ENCODE data around the gene GRID1.

The GRID1 gene

DNA sequence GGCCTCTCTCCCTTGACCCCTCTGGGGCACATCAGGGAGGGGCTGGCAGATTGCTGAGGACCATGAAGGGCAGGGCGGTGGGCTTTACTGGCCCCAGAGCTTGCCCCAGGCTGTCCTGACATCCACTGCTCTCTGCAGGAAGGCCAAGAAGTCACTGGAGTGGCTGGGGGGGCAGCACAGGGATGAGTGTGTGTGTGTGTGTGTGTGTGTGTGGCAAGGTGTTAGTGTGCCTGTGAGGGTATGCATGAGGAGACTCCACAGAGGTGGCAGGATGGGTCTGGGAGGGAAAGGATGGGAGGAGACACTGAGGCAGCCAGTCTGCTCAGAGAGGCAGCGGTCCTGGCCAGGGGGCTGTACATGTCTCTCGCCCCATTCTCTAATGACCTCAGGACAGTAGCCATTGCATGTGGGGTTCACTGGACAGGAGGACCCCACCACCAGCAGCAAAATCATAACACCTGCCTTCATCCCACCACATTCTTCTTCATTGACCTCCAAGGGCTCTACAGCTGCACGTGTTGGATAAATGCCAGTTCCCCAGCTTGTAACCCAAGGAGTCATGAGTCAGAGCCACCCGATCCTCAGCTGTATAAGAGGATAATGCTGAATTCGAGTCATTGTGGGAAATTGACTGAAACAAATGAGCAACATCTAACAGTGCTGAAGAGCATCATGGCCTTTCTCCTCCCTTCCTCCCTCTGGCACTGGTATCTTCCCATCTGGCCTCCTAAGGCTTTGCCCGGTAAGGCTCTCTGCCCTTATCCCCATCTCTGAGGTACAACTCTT is 720.5 kb downstream of the GRID1 start:
- TF ChIP-seq, protein P1, sequence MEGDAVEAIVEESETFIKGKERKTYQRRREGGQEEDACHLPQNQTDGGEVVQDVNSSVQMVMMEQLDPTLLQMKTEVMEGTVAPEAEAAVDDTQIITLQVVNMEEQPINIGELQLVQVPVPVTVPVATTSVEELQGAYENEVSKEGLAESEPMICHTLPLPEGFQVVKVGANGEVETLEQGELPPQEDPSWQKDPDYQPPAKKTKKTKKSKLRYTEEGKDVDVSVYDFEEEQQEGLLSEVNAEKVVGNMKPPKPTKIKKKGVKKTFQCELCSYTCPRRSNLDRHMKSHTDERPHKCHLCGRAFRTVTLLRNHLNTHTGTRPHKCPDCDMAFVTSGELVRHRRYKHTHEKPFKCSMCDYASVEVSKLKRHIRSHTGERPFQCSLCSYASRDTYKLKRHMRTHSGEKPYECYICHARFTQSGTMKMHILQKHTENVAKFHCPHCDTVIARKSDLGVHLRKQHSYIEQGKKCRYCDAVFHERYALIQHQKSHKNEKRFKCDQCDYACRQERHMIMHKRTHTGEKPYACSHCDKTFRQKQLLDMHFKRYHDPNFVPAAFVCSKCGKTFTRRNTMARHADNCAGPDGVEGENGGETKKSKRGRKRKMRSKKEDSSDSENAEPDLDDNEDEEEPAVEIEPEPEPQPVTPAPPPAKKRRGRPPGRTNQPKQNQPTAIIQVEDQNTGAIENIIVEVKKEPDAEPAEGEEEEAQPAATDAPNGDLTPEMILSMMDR (IDR thresholded peaks at IDR 0.05), result no peak
- DNase-seq, result no peak
- Mint-ChIP-seq H3K27me3 (ENCODE audit: low read depth, poor library complexity) (no peaks in the 10 kb centered on the region), H3K27ac (no peak overlapping the region), H3K4me1 (peaks cover 65% of the 10 kb centered on the region), H3K9me3 (no peaks in the 10 kb centered on the region), H3K36me3 (ENCODE audit: low read depth) (no peaks in the 10 kb centered on the region), H3K4me3 (no peak overlapping the region)

DNA sequence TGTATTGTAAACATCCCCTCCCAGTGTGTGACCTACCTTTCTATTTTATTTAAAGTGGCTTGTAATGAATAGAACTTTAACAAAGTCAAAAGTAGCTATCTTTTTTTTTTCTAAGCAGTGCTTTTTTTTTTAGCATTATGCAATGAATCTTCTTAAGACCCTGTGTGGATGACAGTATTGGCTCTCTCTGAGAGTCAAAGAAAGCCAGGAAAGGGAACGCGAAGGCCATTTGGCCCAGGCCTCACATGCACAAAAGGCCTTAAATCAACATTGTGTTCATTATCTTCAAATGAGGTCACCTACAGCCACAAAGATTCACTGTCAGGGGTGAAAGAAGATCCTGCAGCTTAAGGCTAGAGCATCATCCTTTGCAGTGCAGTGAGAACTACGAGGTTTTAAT is 721.5 kb downstream of the GRID1 start:
- Mint-ChIP-seq H3K9me3 (no peaks in the 10 kb centered on the region), H3K27ac (no peak overlapping the region), H3K4me3 (no peak overlapping the region), H3K27me3 (ENCODE audit: low read depth, poor library complexity) (no peaks in the 10 kb centered on the region), H3K36me3 (ENCODE audit: low read depth) (no peaks in the 10 kb centered on the region), H3K4me1 (peaks cover 66% of the 10 kb centered on the region)
- no peak for DNase-seq
- TF ChIP-seq, protein P1 (IDR thresholded peaks at IDR 0.05), result no peak

DNA sequence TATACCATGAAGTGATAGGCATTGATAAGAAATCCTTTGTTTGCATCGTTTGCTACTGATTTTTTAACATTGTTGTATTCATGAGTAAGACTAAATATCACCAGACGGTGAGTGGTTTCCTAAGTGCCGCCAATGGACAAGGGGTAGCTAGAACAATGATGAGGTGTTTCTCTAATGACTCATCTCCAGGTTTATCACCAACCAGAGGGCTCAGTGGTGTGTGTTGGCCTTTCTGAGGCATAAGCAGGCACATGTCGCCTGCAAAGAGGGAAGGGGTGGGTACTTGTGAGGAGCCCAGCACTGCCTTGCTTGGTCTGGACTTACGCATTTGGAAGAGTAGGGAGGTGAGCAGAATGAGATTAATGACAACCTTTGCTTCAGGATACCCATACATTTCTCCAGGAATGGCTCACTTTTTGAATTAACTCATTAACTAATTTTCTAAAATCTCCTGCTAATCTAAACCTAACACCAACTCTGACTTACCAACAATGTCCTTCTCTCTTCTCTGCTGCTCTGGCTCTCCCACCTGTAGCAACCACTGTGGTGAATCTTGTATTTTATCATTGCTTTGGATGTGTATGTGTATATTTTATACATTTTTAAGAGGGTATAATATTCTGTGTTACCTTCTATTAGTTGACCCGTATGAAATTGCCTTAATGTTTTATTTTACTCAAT is 722.6 kb downstream of the GRID1 start:
- peaks cover 59% of the 10 kb centered on the region for H3K4me1 Mint-ChIP-seq
- H3K27ac Mint-ChIP-seq, result peak overlapping the region; percentile 8
- TF ChIP-seq, protein P1 (IDR thresholded peaks at IDR 0.05), result no peak
- H3K36me3 Mint-ChIP-seq (ENCODE audit: low read depth), result no peaks in the 10 kb centered on the region
- no peak for DNase-seq
- H3K27me3 Mint-ChIP-seq (ENCODE audit: low read depth, poor library complexity), result no peaks in the 10 kb centered on the region
- no peaks in the 10 kb centered on the region for H3K9me3 Mint-ChIP-seq
- H3K4me3 Mint-ChIP-seq, result no peak overlapping the region

DNA sequence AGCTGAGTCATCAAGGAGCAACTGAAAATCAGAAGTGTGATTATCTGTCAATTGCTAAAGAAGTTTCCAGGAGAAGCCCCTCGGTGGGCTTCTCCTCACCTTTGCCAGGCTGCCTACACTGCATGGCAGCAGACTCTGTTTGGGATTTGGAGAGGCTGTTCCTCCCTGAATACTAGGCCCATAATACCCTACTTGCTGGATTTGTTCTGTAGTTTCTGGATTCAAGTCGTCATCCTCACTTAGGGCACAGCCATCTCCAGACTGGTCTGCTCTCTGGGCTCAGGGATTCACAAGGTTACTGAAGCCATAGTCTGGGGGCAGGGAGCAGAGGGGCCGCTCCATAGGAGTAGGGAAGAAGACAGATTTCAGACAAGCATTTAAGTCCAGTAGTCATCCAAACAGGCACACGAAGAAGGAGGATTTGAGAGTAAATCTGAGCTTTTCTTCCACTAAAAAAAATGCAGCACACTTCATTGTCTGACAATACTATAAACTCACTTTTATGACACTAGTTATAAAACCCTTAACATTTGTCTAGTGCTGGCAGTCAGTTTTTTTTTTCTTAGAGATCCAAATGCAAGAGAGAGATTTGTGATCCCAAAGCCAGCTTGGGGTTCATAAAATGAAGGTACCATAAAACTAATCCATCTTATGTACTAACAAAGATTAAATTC is 723.3 kb downstream of the GRID1 start:
- no peaks in the 10 kb centered on the region for H3K9me3 Mint-ChIP-seq
- no peaks in the 10 kb centered on the region for H3K36me3 Mint-ChIP-seq (ENCODE audit: low read depth)
- H3K27me3 Mint-ChIP-seq (ENCODE audit: low read depth, poor library complexity), result no peaks in the 10 kb centered on the region
- DNase-seq, result no peak
- H3K27ac Mint-ChIP-seq, result peak overlapping the region; percentile 94
- H3K4me1 Mint-ChIP-seq, result peaks cover 59% of the 10 kb centered on the region
- H3K4me3 Mint-ChIP-seq, result no peak overlapping the region
- TF ChIP-seq, protein P1 (IDR thresholded peaks at IDR 0.05), result no peak

DNA sequence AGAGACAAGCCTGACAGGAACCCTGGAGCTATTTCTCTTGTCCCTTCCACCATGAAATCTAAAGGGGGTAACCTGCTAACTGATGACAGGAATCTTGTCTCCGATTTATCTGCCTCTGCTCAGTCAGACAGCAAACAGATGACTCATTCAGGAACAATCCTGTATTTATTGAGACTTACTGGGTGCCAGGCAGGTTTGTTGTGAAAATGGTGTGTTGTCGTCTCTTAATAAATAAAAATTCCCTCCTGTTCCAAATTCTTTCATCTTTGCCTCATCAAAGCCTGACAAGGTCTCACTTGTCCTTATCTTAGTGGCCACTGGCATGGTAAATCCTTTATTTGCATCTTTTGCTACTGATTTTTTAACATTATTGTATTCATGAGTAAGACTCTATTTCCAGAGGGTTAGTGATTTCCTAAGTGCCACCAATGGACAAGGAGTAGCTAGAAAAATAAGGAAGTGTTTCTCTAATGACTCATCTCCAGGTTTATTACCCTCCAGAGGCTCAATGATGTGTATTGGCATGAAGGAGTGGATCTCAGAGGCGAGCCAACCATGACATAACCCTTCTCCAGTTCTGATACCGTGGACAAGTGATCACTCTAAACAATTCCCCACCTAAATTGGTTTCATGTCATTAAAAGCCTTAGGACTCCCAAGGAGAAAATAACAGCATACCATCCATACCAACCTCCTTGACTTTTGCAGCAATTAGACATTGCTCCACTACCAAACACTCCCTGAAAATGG is 724.0 kb downstream of the GRID1 start:
- no peaks in the 10 kb centered on the region for H3K36me3 Mint-ChIP-seq (ENCODE audit: low read depth)
- peak overlapping the region; percentile 21 for H3K4me3 Mint-ChIP-seq
- TF ChIP-seq, protein P1 (IDR thresholded peaks at IDR 0.05), result no peak
- no peak for DNase-seq
- H3K9me3 Mint-ChIP-seq, result no peaks in the 10 kb centered on the region
- H3K4me1 Mint-ChIP-seq, result peaks cover 59% of the 10 kb centered on the region
- peak overlapping the region; percentile 94 for H3K27ac Mint-ChIP-seq
- no peaks in the 10 kb centered on the region for H3K27me3 Mint-ChIP-seq (ENCODE audit: low read depth, poor library complexity)

All from nephron progenitor cell (in vitro differentiated cells).